H9 (cell line): Measurements from ENCODE around the gene CD81. TPM values are rescaled to one million over a fixed set of nuclear protein-coding genes. Genes with fewer than 3 reads are reported as not detected.

Experiments used
- DNase-seq: peaks from one replicate; pipeline ENCODE4 v3.0.0-alpha.2; 2017
- H2AFZ ChIP-seq: one replicate; pipeline ENCODE4 v1.6.1; 2013; ENCODE audit warnings: mild to moderate bottlenecking, low read length, control low read depth, moderate library complexity
- H2AK5ac ChIP-seq: 2 replicates; pipeline ENCODE4 v1.6.1; 2013; ENCODE audit warnings: low read length, control low read depth, mixed read lengths; ENCODE audit not compliant: insufficient read length
- H2BK120ac ChIP-seq: one replicate; pipeline ENCODE4 v1.6.1; 2013; ENCODE audit warnings: low read depth, mild to moderate bottlenecking, low read length, control low read depth, inconsistent platforms; ENCODE audit not compliant: poor library complexity, severe bottlenecking
- H2BK12ac ChIP-seq: 2 replicates; pipeline ENCODE4 v1.6.1; 2013; ENCODE audit warnings: low read length, control low read depth, mixed read lengths, low read depth; ENCODE audit not compliant: insufficient read length
- H2BK15ac ChIP-seq: 2 replicates; pipeline ENCODE4 v1.6.1; 2013; ENCODE audit warnings: low read depth, low read length, control low read depth
- H2BK20ac ChIP-seq: one replicate; pipeline ENCODE4 v1.6.1; 2013; ENCODE audit warnings: low read depth, mild to moderate bottlenecking, low read length, control low read depth, inconsistent platforms; ENCODE audit not compliant: poor library complexity, severe bottlenecking
- H2BK5ac ChIP-seq: 2 replicates; pipeline ENCODE4 v1.6.1; 2013; ENCODE audit warnings: low read length, control low read depth, mixed read lengths; ENCODE audit not compliant: insufficient read length
- H3K14ac ChIP-seq: 2 replicates; pipeline ENCODE4 v1.6.1; 2013; ENCODE audit warnings: low read length, control low read depth; ENCODE audit not compliant: insufficient read depth
- H3K18ac ChIP-seq: 2 replicates; pipeline ENCODE4 v1.6.1; 2013; ENCODE audit warnings: low read depth, mild to moderate bottlenecking, mixed read lengths, low read length, control low read depth; ENCODE audit not compliant: insufficient read length
- H3K23ac ChIP-seq: 2 replicates; pipeline ENCODE4 v1.6.1; 2013; ENCODE audit warnings: low read length, control low read depth, mixed read lengths, low read depth; ENCODE audit not compliant: insufficient read length
- H3K23me2 ChIP-seq: 2 replicates; pipeline ENCODE4 v1.6.1; 2013; ENCODE audit warnings: low read depth, mild to moderate bottlenecking, mixed read lengths, low read length, control low read depth; ENCODE audit not compliant: insufficient read length, poor library complexity, severe bottlenecking
- H3K27ac ChIP-seq: 2 replicates; pipeline ENCODE4 v1.5.1; 2013; ENCODE audit warnings: low read length, control low read depth, mixed read lengths, low read depth; ENCODE audit not compliant: insufficient read length
- H3K27me3 ChIP-seq: 2 replicates; pipeline ENCODE4 v1.6.1; 2013; ENCODE audit warnings: low read length, control low read depth, inconsistent platforms; ENCODE audit not compliant: insufficient read depth
- H3K4ac ChIP-seq: 2 replicates; pipeline ENCODE4 v1.6.1; 2013; ENCODE audit warnings: low read depth, mild to moderate bottlenecking, control low read depth, inconsistent platforms, low read length, moderate library complexity
- H3K4me1 ChIP-seq: 2 replicates; pipeline ENCODE4 v1.6.1; 2013; ENCODE audit warnings: low read length, control low read depth, inconsistent platforms; ENCODE audit not compliant: insufficient read depth
- H3K4me2 ChIP-seq: 2 replicates; pipeline ENCODE4 v1.6.1; 2013; ENCODE audit warnings: low read length, control low read depth, mixed read lengths; ENCODE audit not compliant: insufficient read length, insufficient read depth
- H3K56ac ChIP-seq: 2 replicates; pipeline ENCODE4 v1.6.1; 2013; ENCODE audit warnings: low read depth, mild to moderate bottlenecking, mixed read lengths, low read length, control low read depth; ENCODE audit not compliant: insufficient read length
- H3K79me1 ChIP-seq: 2 replicates; pipeline ENCODE4 v1.6.1; 2013; ENCODE audit warnings: low read depth, mild to moderate bottlenecking, moderate library complexity, low read length, control low read depth, inconsistent platforms; ENCODE audit not compliant: insufficient read depth, poor library complexity, severe bottlenecking
- H3K79me2 ChIP-seq: 2 replicates; pipeline ENCODE4 v1.6.1; 2013; ENCODE audit warnings: low read length, control low read depth, inconsistent platforms; ENCODE audit not compliant: insufficient read depth
- H3K9ac ChIP-seq: 2 replicates; pipeline ENCODE4 v1.6.1; 2013; ENCODE audit warnings: low read length, control low read depth, mixed read lengths; ENCODE audit not compliant: insufficient read length; ENCODE audit errors: extremely low read depth
- H3K9me3 ChIP-seq: one replicate; pipeline ENCODE4 v1.6.1; 2013; ENCODE audit warnings: low read depth, low read length, inconsistent platforms; ENCODE audit not compliant: control insufficient read depth
- H3T11ph ChIP-seq: one replicate; pipeline ENCODE4 v1.6.1; 2013; ENCODE audit warnings: mild to moderate bottlenecking, low read length, control low read depth, inconsistent platforms
- H4K20me1 ChIP-seq: one replicate; pipeline ENCODE4 v1.6.1; 2013; ENCODE audit not compliant: control insufficient read depth, insufficient read length, insufficient read depth
- H4K5ac ChIP-seq: 2 replicates; pipeline ENCODE4 v1.6.1; 2013; ENCODE audit warnings: low read depth, mild to moderate bottlenecking, mixed read lengths, low read length, control low read depth; ENCODE audit not compliant: insufficient read length
- H4K8ac ChIP-seq: replicated peaks from 2 replicates; pipeline ENCODE4 v1.6.1; 2013; ENCODE audit warnings: low read length, control low read depth, mixed read lengths, low read depth; ENCODE audit not compliant: insufficient read length
- H4K91ac ChIP-seq: 2 replicates; pipeline ENCODE4 v1.6.1; 2013; ENCODE audit warnings: low read depth, mild to moderate bottlenecking, moderate library complexity, mixed read lengths, low read length, control low read depth; ENCODE audit not compliant: insufficient read length
- H3K27ac Mint-ChIP-seq, 3 experiments: 2 replicates in 2 of 3; 3 replicates in 1 of 3; pipeline ENCODE4 v1.8.0; 2020 to 2021; ENCODE audit warnings: mixed read lengths in 3 of 3, mild to moderate bottlenecking in 1 of 3, moderate library complexity in 1 of 3
- H3K27me3 Mint-ChIP-seq: 2 replicates; pipeline ENCODE4 v1.8.0; 2021; ENCODE audit warnings: low read depth, mild to moderate bottlenecking, moderate library complexity, mixed read lengths
- H3K36me3 Mint-ChIP-seq, 3 experiments: 2 replicates in 2 of 3; 3 replicates in 1 of 3; pipeline ENCODE4 v1.8.0; 2020 to 2021; ENCODE audit warnings: low read depth in 3 of 3, mixed read lengths in 3 of 3; ENCODE audit not compliant: insufficient read depth in 1 of 3
- H3K4me1 Mint-ChIP-seq, 2 experiments: 2 replicates each; pipeline ENCODE4 v1.8.0; 2020; ENCODE audit warnings: mixed read lengths in 2 of 2
- H3K4me3 Mint-ChIP-seq, 2 experiments: 2 replicates in 1 of 2; 3 replicates in 1 of 2; pipeline ENCODE4 v1.8.0; 2020 to 2021; ENCODE audit warnings: mild to moderate bottlenecking in 2 of 2, mixed read lengths in 2 of 2, moderate library complexity in 1 of 2
- H3K9me3 Mint-ChIP-seq, 2 experiments: 2 replicates in 1 of 2; 3 replicates in 1 of 2; pipeline ENCODE4 v1.8.0; 2020; ENCODE audit warnings: mild to moderate bottlenecking in 2 of 2, mixed read lengths in 2 of 2, moderate library complexity in 1 of 2
- CTCF ChIP-seq: fragments of 200-600 bp; sonication (generic); conservative IDR thresholded peaks from 3 replicates; pipeline ENCODE4 v1.8.0; 2021; ENCODE audit warnings: antibody characterized with exemption, mild to moderate bottlenecking
- WGBS: extraction: QIAGEN DNeasy Blood & Tissue Kit; methylation state at CpG from one replicate; pipeline ENCODE4 v1.1.7; 2013; ENCODE audit warnings: missing lambda C conversion rate, low lambda C conversion rate, mixed read lengths; ENCODE audit not compliant: insufficient read length; ENCODE audit errors: extremely low coverage; 5-methylcytosine and 5-hydroxymethylcytosine counted together
- total RNA-seq: library from RNA; stranded (reverse); gene quantifications from 2 replicates; pipeline ENCODE4 v1.2.1, GENCODE V29; 2021

The CD81 gene
- total RNA-seq, 1 experiment from 2014 or later, result 246 TPM

- H3K27me3 Mint-ChIP-seq, result peaks cover 4% of the 10 kb centered on the region
- H2AFZ ChIP-seq, result no peak overlapping the region
- no peak overlapping the region for H2BK120ac ChIP-seq
- H3K27me3 ChIP-seq, result no peaks in the 10 kb centered on the region; the same call in 1 of the 2 replicates
- no peak overlapping the region for H3K4me2 ChIP-seq
- H4K5ac ChIP-seq, result no peak overlapping the region
- no peaks in the 10 kb centered on the region for H3K9me3 ChIP-seq
- H3K9ac ChIP-seq, result no peak overlapping the region
- no peak overlapping the region for H4K8ac ChIP-seq
- H3K4me1 Mint-ChIP-seq, result peaks cover 9 to 15% of the 10 kb centered on the region in 2 experiments
- H3K56ac ChIP-seq, result no peak overlapping the region
- no peaks in the 10 kb centered on the region for H3K79me1 ChIP-seq
- no peak overlapping the region for H3K14ac ChIP-seq
- no peak overlapping the region; a peak in 1 of 7 replicates for H3K27ac Mint-ChIP-seq
- no peak overlapping the region for H2BK12ac ChIP-seq
- H3K4ac ChIP-seq, result no peak overlapping the region
- H3K36me3 Mint-ChIP-seq, result peaks cover 0 to 7% (median 5%) of the 10 kb centered on the region in 3 experiments; a peak in 5 of 7 replicates
- no peak overlapping the region for H2BK20ac ChIP-seq
- H3T11ph ChIP-seq, result no peak overlapping the region
- peaks cover 11% of the 10 kb centered on the region for H3K23me2 ChIP-seq
- no peak overlapping the region for H3K27ac ChIP-seq
- H4K91ac ChIP-seq, result no peak overlapping the region
- no peak overlapping the region for H3K4me3 Mint-ChIP-seq
- no CpG with 5 or more reads among the region's 15 CpGs for WGBS
- H3K18ac ChIP-seq, result no peak overlapping the region
- TF ChIP-seq CTCF, result no peak
- H3K9me3 Mint-ChIP-seq, result peaks cover 0 to 2% of the 10 kb centered on the region in 2 experiments; a peak in 1 of 5 replicates
- H2AK5ac ChIP-seq, result no peak overlapping the region
- H2BK5ac ChIP-seq, result no peak overlapping the region
- no peak overlapping the region for H2BK15ac ChIP-seq
- no peak overlapping the region for H3K23ac ChIP-seq
- DNase-seq, result no peak
- no peaks in the 10 kb centered on the region for H3K4me1 ChIP-seq
- no peaks in the 10 kb centered on the region for H4K20me1 ChIP-seq
- H3K79me2 ChIP-seq, result peaks cover 14% of the 10 kb centered on the region; the same call in 1 of the 2 replicates
These were observed 2.5 kb upstream of the CD81 start for GRCh38 chr11:2374456-2375201.
